T-helper 22 cell (primary cell): Measurements from ENCODE around the gene ETV5.
"Not testable (repeated sequence)": the region's sequence is repeated elsewhere in the genome, so short reads cannot be mapped to it uniquely, and the experiment has no call there.

Experiments
- DNase-seq: peaks from one replicate; pipeline ENCODE4 v3.0.0-alpha.2; 2020; ENCODE audit warnings: low read depth

The ETV5 gene

DNA sequence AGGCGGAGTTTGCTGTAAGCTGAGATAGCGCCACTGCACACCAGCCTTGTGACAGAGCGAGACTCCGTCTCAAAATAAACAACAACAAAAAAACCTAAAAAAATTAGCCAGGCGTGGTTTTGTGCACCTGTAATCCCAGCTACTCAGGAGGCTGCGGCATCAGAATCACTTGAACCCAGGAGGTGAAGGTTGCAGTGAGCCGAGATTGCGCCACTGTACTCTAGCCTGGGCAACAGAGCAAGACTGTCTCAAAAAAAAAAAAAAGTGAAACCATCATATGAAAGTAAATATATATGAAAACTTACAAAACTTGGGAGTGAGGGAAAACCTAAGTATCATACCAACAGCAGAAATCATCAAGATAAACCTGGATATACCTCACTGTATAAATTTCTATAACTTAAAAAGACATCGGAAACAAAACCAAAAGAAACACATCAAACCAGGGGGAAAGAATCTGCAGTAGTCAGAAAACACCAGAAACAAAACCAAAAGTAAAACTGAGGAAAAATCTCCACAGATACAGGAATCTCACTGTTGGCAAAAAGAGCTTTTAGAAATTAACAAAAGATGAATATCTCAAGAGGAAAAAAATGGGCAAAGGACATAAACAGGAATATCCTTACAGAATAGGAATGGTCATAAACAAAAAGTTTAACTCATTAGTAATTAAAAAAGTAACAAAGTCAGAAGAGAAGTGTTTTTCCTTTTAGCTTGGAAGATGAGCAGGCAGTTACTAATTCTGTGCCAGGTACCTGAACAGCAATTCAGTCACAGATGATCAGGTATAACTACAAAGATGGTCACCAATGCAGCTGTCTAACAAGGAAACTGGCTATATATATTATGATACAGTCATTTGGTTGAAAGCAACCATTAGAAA, 41.3 kb downstream of the ETV5 start:
- DNase-seq, result no peak

DNA sequence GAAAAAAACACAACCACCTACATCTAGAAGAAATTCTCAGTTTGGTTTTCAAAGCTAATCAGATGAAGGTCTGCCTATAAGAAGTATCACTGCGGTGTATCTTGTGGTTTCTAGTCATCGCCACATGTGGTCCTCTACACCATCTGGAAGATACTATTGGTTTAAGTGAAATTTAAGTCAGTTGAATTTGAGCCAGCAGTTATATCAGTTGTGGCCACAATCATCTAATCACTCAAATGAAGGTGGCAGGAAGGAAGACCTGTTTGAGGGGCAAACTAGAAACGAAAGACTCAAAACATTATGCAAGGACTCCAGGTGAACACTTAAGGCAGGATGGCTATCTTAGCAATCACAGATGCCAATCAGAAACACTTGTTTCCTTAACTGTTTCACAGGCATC, 48.7 kb downstream of the ETV5 start:
- DNase-seq, result no peak

GRCh38 chr3:186059192-186059591, 49.7 kb downstream of the ETV5 start:
- DNase-seq, result no peak

GRCh38 chr3:186058225-186058624, 50.7 kb downstream of the ETV5 start:
- DNase-seq, result no peak

DNA sequence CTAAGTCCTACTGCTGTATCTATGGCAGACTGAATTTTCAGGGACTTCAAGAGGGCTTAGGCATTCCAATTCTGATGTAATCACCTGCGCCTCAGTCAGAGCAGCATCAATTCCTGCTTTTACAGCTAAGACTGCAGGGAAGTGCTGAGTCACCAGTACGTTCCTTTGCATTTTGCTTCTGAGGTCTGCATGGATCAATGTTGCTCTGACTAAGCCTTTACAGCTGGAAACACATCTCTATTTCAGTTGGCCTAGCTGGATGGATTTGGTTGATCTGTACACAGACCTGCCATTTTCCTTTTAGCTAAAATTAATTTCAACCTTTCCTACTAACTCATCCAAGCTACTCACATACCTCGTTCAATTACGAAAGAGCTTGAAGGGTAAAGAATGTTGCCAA, 51.3 kb downstream of the ETV5 start:
- no peak for DNase-seq

- DNase-seq, result no peak
These were observed 54.0 kb downstream of the ETV5 start for GRCh38 chr3:186054792-186055352.

DNA sequence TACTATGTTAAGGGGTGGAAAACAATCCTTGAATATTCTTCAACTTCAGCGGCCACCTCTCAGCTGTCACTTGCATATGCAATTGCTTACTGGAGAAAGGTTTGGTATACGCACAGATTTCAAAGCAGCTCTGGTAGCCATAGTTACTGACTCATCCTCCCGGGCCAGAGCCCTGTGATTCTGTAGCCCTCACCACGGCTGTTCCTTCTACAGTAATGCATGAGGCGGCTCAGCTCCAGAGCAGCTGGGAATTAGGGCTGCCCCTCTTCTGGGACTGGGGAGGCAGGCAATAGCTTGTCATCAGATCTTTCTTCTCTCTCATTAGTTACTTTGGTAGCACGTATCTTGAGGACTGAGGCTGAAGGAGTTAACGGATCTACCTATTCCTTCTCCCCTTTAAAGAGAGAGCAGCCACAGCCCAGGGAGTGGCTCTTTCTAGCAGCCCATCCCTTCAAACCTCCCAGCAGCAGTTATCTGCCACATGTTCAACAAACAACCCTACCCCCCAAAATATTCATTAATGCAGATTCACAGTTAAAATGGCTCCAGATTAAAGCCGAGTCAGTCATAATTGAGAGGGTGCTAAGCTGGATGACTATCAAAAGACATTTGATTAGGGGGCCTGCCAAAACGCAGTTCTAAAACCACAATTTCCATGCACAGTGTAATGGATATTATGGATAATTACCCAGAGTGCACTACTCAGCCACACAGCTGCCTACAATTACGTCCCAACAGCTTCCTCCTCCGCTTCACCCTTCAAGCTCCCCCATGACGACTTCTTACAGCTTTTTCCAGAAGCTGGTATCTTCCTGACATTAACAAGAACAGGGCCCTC, 54.7 kb downstream of the ETV5 start:
- DNase-seq, result no peak

- DNase-seq, result no peak
These were observed 56.6 kb downstream of the ETV5 start for GRCh38 chr3:186052096-186052840.

DNA sequence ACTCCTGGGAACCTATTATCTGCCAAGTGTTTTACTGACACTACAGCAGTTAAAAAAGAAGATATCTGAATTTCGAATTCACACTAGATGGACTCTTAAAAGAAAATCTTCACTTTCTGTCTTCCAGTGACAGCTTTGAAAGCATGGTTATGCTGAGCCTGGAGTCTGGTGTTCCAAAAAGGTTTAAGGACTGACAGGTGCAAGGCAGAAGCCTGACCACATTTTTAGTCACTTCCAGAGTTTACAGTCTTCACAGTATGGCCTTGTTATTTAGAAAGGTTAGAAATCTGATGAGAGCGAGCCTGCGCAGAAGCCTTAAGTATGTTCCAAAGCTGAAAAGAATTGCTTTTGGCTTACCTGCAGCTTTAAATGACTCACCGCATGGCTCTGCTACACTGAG, 59.9 kb downstream of the ETV5 start:
- DNase-seq, result no peak

DNA sequence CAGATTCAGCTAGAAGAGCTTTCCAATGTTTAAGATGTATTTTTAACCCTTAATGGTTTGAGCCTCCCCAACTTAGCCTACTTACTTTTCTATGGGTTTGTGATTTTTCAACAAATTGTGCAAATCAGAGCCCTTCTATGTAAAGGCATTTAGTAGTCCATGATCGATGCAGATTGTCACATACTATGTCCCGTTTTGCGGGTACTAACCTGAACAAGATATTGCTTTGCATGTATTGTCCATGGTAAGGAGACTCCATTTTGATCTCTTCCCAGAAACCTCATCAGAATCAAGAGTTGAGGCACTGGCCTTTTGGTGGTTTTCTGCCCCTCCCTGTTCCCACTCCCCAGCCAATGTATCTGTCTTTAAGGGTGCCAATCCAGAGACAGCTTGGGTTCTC, 60.8 kb downstream of the ETV5 start:
- DNase-seq, result no peak

- DNase-seq, result no peak
These were observed 62.1 kb downstream of the ETV5 start for GRCh38 chr3:186046838-186047237.

GRCh38 chr3:186044968-186045367, 63.9 kb downstream of the ETV5 start:
- no peak for DNase-seq

DNA sequence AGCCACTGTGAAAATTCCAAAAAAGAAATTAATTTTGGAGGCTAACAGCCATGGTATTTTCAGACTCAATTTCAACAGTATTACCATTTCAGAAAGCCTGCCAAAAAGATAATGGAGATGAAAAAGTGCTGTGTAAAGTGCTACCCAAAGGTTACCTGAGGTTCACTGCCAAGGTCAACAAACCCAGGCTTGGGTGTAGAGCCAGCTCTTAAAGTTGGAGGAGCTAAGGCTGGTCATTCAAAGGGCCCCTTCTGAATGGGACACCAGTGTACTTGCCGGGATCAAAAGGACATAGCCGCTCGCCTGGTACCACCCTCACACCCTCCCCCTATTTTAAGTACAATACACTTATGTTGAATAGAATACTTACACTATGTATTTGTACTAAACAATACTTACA, 64.5 kb downstream of the ETV5 start:
- DNase-seq, result no peak

DNA sequence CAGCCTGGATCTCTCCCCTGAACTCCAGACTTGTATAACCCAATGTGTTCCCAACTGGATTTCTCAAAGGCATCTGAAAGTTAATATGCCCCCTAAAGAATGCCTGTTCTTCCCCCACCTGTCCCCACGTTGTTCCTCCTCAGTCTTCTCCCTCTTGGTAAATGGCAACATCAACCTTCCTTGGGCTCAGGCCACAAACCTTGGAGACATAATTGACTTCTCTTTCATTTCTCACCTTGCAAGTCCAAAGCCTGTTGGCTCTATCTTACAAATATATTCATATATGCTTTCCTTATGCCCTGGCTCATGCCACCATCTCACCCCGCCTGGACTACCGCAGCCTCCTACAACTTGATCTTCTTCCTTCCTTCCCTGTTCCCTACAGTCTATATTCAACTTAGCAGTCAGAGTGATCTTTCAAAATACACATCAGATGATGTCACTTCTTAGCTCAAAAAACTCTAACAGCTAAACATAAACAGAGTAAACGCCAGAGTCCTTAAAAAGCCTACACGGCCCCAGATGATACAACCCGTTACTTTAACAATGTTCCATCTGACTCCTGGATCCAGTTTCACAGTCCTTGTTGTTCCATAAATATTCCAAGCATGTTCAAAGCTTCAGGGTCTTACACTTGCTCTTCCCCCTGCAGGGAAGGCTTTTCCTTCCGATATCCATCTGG, 66.2 kb downstream of the ETV5 start:
- DNase-seq, result no peak

DNA sequence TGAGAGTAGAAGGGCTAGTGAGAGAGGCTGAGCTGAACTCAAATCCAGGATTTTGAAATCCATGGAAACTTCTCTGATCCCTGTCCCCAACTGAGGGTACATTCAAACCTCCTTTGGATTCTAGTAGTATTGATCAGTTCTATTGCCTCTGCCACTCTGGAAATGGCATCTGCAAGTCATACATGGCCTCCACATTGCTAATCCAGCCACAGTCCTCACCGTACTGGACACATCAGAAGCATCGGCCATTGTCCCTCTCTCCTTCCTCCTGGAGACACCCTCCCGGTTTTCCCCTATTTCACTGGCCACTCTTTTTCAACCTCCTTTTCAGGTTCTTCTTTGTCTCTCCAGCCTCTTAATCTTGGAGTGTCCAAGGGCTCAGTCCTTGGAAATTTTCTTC, 66.9 kb downstream of the ETV5 start:
- no peak for DNase-seq

DNA sequence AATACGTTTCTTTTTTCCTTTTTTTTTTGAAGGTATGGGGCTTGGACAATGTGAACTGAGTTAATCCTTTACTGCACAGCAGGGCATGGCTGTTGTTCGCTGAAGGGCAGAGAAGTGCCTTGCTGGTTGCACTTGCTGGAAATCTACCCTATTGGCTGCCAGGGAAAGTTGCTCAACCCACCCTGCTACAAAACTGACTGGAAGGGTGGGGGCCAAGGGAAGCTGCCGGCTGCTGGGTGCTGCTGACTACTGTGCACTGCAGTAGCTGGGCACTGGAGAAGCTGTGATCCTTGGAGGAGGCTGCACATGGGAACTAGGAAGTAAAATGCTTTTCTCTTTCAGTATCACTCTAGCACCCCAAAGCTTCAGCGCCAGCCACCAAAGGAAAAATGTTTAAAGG, 70.5 kb downstream of the ETV5 start:
- no peak for DNase-seq

DNA sequence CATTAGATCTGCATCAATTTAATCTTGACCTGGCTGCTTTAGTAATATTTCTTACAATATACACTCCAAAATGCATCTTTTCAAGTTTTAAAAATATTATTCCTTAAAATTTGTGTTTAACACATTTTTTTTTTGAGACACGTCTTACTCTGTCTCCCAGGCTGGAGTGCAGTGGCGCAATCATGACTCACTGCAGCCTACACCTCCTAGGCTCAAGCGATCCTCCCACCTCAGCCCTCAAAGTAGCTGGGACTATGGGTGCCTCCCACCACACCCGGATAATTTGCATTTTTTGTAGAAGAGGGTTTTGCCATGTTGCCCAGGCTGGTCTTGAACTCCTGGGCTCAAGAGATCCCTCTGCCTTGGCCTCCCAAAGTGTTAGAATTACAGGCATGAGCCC, 73.6 kb downstream of the ETV5 start:
- no peak for DNase-seq

DNA sequence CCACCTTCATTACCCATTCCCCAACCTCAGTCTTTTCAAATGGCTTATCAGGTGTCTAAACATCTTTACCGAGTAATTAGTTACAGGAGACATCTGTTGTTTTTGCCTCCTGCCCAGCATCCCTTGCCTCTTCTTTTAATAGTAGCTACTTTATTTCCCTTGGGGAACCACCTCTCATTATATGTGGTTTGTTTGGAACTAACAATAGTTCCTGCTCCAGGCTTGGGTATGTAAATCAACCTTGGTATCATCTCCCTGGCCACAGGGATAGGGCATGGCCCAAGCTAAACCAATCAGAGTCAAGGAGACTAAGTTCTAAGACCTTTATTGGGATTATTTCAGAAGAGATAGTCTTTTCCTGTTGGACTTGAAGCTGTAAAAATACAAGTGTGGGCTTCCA, 76.6 kb downstream of the ETV5 start:
- no peak for DNase-seq

- not testable (repeated sequence) for DNase-seq
These were observed 82.9 kb downstream of the ETV5 start for GRCh38 chr3:186025993-186026392.

DNA sequence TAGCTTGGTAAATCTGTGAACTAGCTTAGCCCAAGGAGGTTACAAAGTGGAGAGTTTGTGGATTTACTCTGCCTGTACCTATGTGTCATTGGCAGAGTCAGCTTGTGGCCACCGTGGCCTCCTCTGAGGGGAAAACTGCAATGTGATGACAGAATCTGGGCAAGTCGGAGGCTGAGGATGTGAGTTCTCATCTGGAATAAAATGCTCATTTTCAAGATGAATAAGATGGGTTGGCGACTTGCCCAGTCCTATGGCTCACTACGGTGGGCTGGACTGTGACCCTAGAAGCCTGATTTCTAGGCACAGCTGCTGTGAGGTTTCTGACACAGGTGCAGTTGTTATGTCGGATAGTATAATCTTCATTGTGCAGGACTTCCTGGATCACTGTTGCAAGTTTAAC, 83.7 kb downstream of the ETV5 start:
- no peak for DNase-seq

GRCh38 chr3:186024210-186024609, 84.7 kb downstream of the ETV5 start:
- DNase-seq, result no peak

DNA sequence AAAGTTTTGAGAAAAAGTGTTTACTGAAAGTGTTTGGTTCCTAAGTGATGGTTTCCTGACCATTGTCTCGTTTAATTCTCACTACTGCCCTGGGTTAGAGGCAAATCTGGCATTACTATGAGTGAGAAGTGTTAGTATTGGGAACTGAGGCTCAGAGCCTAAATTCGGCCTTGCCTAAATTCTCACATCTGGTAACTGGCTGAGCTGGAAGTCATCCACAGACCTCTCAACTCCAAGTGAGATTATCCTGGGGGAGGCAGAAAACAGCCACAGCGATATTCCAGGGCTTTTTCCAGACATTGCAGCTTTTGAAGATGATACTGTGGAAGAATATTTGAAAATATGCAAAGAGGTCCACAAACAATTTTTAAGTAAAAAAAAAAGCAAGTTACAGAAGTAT, 86.0 kb downstream of the ETV5 start:
- no peak for DNase-seq
